Hippocampal formation (tissue), 2 donors: ENCODE measurements around the gene STRBP.

Experiments used
- DNase-seq, 2 donors: peaks; one replicate each; lab custom pipeline; 2025; lab: John Stamatoyannopoulos, UW

The STRBP gene

GRCh38 chr9:123099042-123099441 is 169.3 kb downstream of the STRBP start:
- DNase-seq: peak; percentile 22 to 34

GRCh38 chr9:123098096-123098459 is 170.3 kb downstream of the STRBP start:
- DNase-seq: no peak

GRCh38 chr9:123097430-123098095 is 170.8 kb downstream of the STRBP start:
- peak in 1 of 2 donors; percentile 30 for DNase-seq

GRCh38 chr9:123096987-123097386 is 171.4 kb downstream of the STRBP start:
- no peak for DNase-seq

GRCh38 chr9:123093141-123093540 is 175.2 kb downstream of the STRBP start:
- DNase-seq: no peak

GRCh38 chr9:123091459-123091858 is 176.9 kb downstream of the STRBP start:
- no peak for DNase-seq

- no peak for DNase-seq
These were observed 177.4 kb downstream of the STRBP start for GRCh38 chr9:123090956-123091355.

GRCh38 chr9:123090198-123090896 is 178.0 kb downstream of the STRBP start:
- DNase-seq: no peak

- no peak for DNase-seq
These were observed 178.6 kb downstream of the STRBP start for GRCh38 chr9:123089790-123090189.

GRCh38 chr9:123089040-123089439 is 179.3 kb downstream of the STRBP start:
- no peak for DNase-seq

- no peak for DNase-seq
These were observed 181.0 kb downstream of the STRBP start for GRCh38 chr9:123087359-123087888.

- DNase-seq: no peak
These were observed 182.5 kb downstream of the STRBP start for GRCh38 chr9:123085916-123086315.

- no peak for DNase-seq
These were observed 184.1 kb downstream of the STRBP start for GRCh38 chr9:123084256-123084655.

- DNase-seq: no peak
These were observed 184.7 kb downstream of the STRBP start for GRCh38 chr9:123083680-123084079.

GRCh38 chr9:123081824-123082223 is 186.6 kb downstream of the STRBP start:
- DNase-seq: no peak

- no peak for DNase-seq
These were observed 187.9 kb downstream of the STRBP start for GRCh38 chr9:123080444-123080843.

GRCh38 chr9:123074628-123075027 is 193.8 kb downstream of the STRBP start:
- DNase-seq: no peak

GRCh38 chr9:123073991-123074422 is 194.4 kb downstream of the STRBP start:
- DNase-seq: no peak

GRCh38 chr9:123073441-123073840 is 194.9 kb downstream of the STRBP start:
- no peak for DNase-seq

GRCh38 chr9:123072407-123072995 is 195.9 kb downstream of the STRBP start:
- no peak for DNase-seq
